Activated T-cell treated with anti-CD3 and anti-CD28 coated beads, Interleukin-2, amount 50 U/mL, for 24 hours (primary cell): ENCODE results near the gene PEX5L.

Source experiments
- DNase-seq: peaks from one replicate; pipeline ENCODE4 v3.0.0-alpha.2; 2020
- H3K27ac Mint-ChIP-seq: 2 replicates; pipeline ENCODE4 v1.8.0; 2020; ENCODE audit warnings: mild to moderate bottlenecking, mixed read lengths
- H3K27me3 Mint-ChIP-seq: 2 replicates; pipeline ENCODE4 v1.8.0; 2020; ENCODE audit warnings: mixed read lengths
- H3K36me3 Mint-ChIP-seq: 2 replicates; pipeline ENCODE4 v1.8.0; 2020; ENCODE audit warnings: low read depth, mixed read lengths
- H3K4me1 Mint-ChIP-seq: 2 replicates; pipeline ENCODE4 v1.8.0; 2020; ENCODE audit warnings: low read depth, mixed read lengths
- H3K4me3 Mint-ChIP-seq: 2 replicates; pipeline ENCODE4 v1.8.0; 2020; ENCODE audit warnings: mild to moderate bottlenecking, moderate library complexity, mixed read lengths
- H3K9me3 Mint-ChIP-seq: 2 replicates; pipeline ENCODE4 v1.8.0; 2020; ENCODE audit warnings: mixed read lengths

Gene PEX5L

DNA sequence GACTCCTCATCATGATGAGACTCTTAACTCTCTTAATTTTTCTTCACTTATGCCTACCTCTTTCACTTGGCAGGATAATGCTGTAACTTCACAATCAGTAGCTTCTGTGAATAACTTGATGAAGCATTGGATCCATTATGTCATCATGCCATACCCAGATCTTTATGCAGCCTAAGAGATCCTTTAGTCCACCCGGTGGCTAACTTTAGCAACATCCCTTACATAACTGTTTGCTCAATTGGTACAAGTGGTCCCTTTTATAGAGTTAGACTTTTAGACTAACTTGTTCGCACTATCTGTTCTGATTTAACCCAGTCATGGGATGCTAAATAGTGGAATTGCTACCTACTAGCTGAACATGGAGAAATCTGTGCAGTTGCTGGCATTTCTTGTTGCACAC lies 199.4 kb downstream of the PEX5L start:
- no peaks in the 10 kb centered on the region for H3K36me3 Mint-ChIP-seq
- DNase-seq: no peak
- H3K4me3 Mint-ChIP-seq: no peak overlapping the region
- no peaks in the 10 kb centered on the region for H3K4me1 Mint-ChIP-seq
- H3K9me3 Mint-ChIP-seq: no peaks in the 10 kb centered on the region
- H3K27me3 Mint-ChIP-seq: no peaks in the 10 kb centered on the region
- no peak overlapping the region for H3K27ac Mint-ChIP-seq

DNA sequence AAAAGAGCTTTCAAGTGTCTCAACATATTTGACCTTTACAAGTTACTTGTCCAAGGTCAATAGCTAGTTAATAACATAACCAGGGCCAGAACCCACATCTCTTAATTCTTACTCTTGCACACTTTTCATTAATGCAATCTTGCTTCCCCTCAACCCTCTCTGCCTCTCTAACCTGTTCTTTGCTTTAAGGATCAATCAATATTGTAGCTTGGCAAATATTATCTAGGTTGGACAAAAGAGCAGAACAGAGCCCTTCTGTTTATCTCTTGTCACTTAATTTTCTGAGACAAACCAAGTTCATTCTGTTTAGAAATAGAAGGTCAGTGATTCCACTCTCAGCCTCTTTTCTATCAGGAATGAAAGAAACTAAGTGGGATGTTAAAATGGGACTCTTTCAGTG lies 203.4 kb downstream of the PEX5L start:
- no peak overlapping the region for H3K4me3 Mint-ChIP-seq
- no peaks in the 10 kb centered on the region for H3K36me3 Mint-ChIP-seq
- peaks cover 5% of the 10 kb centered on the region for H3K27me3 Mint-ChIP-seq
- H3K27ac Mint-ChIP-seq: no peak overlapping the region
- no peaks in the 10 kb centered on the region for H3K4me1 Mint-ChIP-seq
- H3K9me3 Mint-ChIP-seq: no peaks in the 10 kb centered on the region
- no peak for DNase-seq

DNA sequence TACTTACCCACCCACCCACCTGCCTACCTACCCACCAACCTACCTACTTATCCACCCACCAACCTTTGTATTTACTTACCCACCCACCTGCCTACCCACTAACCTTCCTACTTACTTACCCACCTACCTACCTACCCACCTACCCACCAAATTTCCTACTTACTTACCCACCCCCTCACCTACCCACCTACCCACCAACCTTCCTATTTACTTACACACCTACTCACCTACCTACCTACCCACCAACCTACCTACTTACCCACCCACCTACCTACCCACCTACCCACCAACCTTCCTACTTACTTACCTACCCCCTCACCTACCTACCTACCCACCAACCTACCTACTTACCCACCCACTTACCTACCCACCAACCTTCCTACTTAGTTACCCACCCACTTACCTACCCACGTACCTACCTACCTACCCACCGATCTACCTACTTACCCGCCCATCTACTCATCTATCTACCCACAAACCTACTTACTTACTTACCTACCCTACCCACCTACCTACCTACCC lies 204.3 kb downstream of the PEX5L start:
- DNase-seq: no peak
- H3K4me3 Mint-ChIP-seq: no peak overlapping the region
- H3K36me3 Mint-ChIP-seq: no peaks in the 10 kb centered on the region
- H3K27ac Mint-ChIP-seq: no peak overlapping the region
- H3K4me1 Mint-ChIP-seq: no peaks in the 10 kb centered on the region
- no peaks in the 10 kb centered on the region for H3K9me3 Mint-ChIP-seq
- peaks cover 5% of the 10 kb centered on the region for H3K27me3 Mint-ChIP-seq

DNA sequence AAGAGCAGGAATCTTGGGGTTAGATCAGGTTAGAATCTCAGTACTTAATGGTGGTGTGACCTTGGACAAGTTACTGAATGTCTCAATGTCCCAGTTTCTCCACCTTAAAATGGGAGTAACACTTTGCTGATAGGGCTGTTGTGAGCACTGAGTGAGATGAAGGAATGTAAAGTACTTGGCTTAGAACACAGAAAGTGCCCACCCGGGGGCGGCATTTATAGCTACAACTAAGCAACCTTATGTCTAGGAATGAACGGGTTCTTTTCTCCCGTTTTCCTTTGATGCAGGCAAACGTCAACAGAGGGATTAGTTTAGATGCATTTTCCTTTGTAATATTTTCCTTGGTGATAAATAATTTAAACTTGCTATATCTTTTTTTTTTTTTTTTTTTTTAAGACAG lies 207.3 kb downstream of the PEX5L start:
- H3K4me3 Mint-ChIP-seq: no peak overlapping the region
- H3K27me3 Mint-ChIP-seq: peaks cover 8% of the 10 kb centered on the region
- no peaks in the 10 kb centered on the region for H3K9me3 Mint-ChIP-seq
- H3K36me3 Mint-ChIP-seq: no peaks in the 10 kb centered on the region
- no peaks in the 10 kb centered on the region for H3K4me1 Mint-ChIP-seq
- DNase-seq: no peak
- H3K27ac Mint-ChIP-seq: no peak overlapping the region

DNA sequence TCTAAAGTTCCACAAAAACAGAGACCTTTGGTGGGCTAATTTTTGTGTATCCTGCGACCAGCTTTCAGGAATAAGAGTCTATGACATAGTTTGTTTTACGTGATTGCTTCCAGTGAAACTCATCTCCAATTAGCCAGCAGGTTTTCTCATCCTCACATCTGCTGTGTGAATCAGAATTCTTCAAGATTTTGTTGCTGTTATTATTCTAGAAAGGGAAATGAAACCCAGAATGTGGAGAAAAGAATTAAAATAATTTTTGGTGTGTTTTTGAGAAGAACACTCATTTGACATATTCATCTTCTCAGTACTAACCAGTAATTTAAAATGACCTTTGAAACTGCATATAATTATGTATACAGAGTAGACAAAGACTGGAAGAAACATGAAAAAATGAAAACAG lies 208.0 kb downstream of the PEX5L start:
- Mint-ChIP-seq H3K36me3 (no peaks in the 10 kb centered on the region), H3K4me1 (no peaks in the 10 kb centered on the region), H3K9me3 (no peaks in the 10 kb centered on the region), H3K27me3 (peaks cover 8% of the 10 kb centered on the region), H3K27ac (no peak overlapping the region), H3K4me3 (no peak overlapping the region)
- no peak for DNase-seq

GRCh38 chr3:179826247-179826637 lies 210.5 kb downstream of the PEX5L start:
- peaks cover 8% of the 10 kb centered on the region for H3K27me3 Mint-ChIP-seq
- no peak for DNase-seq
- H3K36me3 Mint-ChIP-seq: no peaks in the 10 kb centered on the region
- no peak overlapping the region for H3K27ac Mint-ChIP-seq
- H3K4me3 Mint-ChIP-seq: no peak overlapping the region
- no peaks in the 10 kb centered on the region for H3K4me1 Mint-ChIP-seq
- no peaks in the 10 kb centered on the region for H3K9me3 Mint-ChIP-seq

DNA sequence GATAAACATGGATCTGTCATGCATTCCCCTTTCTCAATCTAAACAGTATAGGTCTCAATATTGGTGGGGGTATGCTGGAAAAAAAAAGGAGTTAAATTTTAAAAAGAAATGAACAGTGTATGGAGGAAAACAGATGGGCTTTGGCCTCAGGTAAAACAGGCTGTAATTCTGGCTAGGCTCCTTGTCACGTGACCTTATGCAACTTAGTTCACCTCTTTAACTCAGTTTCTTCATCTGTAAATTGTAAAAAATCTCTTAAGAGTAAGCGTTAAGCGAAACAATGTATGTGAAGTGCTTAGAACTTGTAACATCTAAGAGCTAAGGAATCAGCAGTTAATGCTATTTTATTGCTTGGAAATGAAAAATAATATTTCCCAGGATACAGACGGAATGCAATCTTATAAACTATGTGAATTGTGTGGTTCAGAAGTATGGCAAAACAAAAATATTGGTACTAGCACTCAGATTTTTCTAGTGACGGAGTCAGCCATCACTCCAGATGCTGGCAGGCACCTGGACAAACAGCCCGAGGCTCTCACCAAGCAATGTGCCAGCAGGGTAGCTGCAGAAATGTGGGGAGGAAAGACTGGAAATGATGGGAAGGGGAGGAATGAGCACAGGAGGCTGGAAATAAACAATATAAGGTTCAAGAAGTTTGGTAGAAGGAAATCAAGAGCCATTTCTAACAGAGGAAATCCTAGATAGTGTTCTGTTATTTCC lies 211.1 kb downstream of the PEX5L start:
- H3K4me3 Mint-ChIP-seq: no peak overlapping the region
- H3K4me1 Mint-ChIP-seq: no peaks in the 10 kb centered on the region
- H3K9me3 Mint-ChIP-seq: no peaks in the 10 kb centered on the region
- no peaks in the 10 kb centered on the region for H3K36me3 Mint-ChIP-seq
- peaks cover 8% of the 10 kb centered on the region for H3K27me3 Mint-ChIP-seq
- no peak overlapping the region for H3K27ac Mint-ChIP-seq
- DNase-seq: no peak

DNA sequence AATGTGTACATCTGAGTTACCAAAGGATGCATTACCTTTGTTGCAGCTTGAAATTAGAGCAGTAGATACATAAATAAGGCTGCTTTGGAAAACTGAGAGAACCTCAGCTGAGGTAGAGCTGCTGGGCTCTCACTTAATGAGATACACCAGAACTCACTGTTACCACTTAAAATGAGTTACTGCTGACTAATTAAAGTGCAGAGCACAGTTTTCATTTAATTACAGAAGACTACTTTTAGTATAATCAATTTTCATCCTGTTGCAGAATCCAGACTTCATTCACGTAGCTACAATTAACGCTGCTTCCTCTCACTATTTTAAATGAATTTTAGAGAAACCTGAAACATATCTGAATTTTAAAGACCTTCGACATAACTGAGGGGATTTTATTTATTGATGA lies 214.4 kb downstream of the PEX5L start:
- H3K27ac Mint-ChIP-seq: no peak overlapping the region
- peaks cover 12% of the 10 kb centered on the region for H3K27me3 Mint-ChIP-seq
- H3K9me3 Mint-ChIP-seq: no peaks in the 10 kb centered on the region
- H3K4me3 Mint-ChIP-seq: no peak overlapping the region
- DNase-seq: no peak
- H3K36me3 Mint-ChIP-seq: no peaks in the 10 kb centered on the region
- no peaks in the 10 kb centered on the region for H3K4me1 Mint-ChIP-seq

DNA sequence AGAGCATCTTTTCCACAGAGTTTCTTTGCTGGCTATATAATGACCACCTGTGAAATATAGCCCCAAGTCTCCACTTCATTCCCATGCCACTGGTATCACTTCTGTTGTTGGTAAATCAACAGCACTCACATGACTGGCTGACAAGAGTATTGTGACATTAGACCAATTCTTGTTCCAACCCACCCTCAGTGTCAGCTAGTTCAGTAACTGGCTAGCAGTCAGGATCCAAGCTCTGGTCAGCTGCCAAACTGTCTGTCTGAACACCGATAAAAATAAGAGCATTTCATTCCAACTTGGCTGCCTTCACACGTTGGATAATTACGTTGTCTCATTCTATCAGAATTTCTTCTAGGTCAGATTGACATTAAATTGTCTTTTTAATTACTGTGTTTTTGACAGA lies 217.4 kb downstream of the PEX5L start:
- no peaks in the 10 kb centered on the region for H3K4me1 Mint-ChIP-seq

GRCh38 chr3:179812096-179812382 lies 224.7 kb downstream of the PEX5L start:
- H3K27ac Mint-ChIP-seq: no peak overlapping the region
- H3K4me3 Mint-ChIP-seq: no peak overlapping the region
- H3K9me3 Mint-ChIP-seq: no peaks in the 10 kb centered on the region

More for the DNA sequence above, 217.4 kb downstream of the PEX5L start:
- Mint-ChIP-seq H3K36me3 (no peaks in the 10 kb centered on the region), H3K4me3 (no peak overlapping the region), H3K9me3 (no peaks in the 10 kb centered on the region), H3K27me3 (peaks cover 9% of the 10 kb centered on the region), H3K27ac (no peak overlapping the region)
- no peak for DNase-seq

GRCh38 chr3:179811321-179812095 lies 225.2 kb downstream of the PEX5L start:
- Mint-ChIP-seq H3K36me3 (no peaks in the 10 kb centered on the region), H3K4me3 (no peak overlapping the region), H3K27me3 (no peaks in the 10 kb centered on the region), H3K4me1 (peaks cover 5% of the 10 kb centered on the region), H3K27ac (no peak overlapping the region), H3K9me3 (no peaks in the 10 kb centered on the region)
- no peak for DNase-seq

More at GRCh38 chr3:179812096-179812382, 224.7 kb downstream of the PEX5L start:
- DNase-seq: no peak
- Mint-ChIP-seq H3K4me1 (peaks cover 5% of the 10 kb centered on the region), H3K27me3 (no peaks in the 10 kb centered on the region), H3K36me3 (no peaks in the 10 kb centered on the region)

DNA sequence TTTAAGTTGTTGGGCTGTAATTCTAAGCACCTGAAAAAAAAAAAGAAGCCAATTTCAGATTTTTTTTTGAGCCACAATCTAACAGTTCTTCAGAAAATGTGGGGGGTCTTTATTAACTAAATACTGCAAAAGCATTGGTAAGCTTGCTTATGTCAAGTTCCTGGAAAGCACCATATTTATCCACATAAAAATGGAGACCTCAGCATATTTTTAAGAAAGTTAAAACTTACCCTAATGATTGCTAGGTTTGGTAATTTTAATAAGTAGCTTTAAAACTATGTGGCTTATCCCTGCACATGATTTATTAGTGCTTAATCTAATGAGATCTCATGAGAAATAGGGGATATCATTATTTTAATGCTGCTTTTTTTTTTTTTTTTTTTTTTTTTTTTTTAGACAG lies 227.1 kb downstream of the PEX5L start:
- H3K27ac Mint-ChIP-seq: no peak overlapping the region
- peaks cover 5% of the 10 kb centered on the region for H3K27me3 Mint-ChIP-seq

GRCh38 chr3:179807588-179807987 lies 229.1 kb downstream of the PEX5L start:
- Mint-ChIP-seq H3K4me3 (no peak overlapping the region), H3K27me3 (peaks cover 14% of the 10 kb centered on the region), H3K4me1 (peaks cover 7% of the 10 kb centered on the region), H3K9me3 (no peaks in the 10 kb centered on the region), H3K36me3 (no peaks in the 10 kb centered on the region), H3K27ac (no peak overlapping the region)
- DNase-seq: no peak

More for the DNA sequence above, 227.1 kb downstream of the PEX5L start:
- Mint-ChIP-seq H3K4me3 (no peak overlapping the region), H3K9me3 (no peaks in the 10 kb centered on the region), H3K36me3 (no peaks in the 10 kb centered on the region), H3K4me1 (peaks cover 5% of the 10 kb centered on the region)
- DNase-seq: no peak

- Mint-ChIP-seq H3K27me3 (peaks cover 14% of the 10 kb centered on the region), H3K27ac (no peak overlapping the region)
These were observed 230.6 kb downstream of the PEX5L start for GRCh38 chr3:179806177-179806576.

GRCh38 chr3:179801856-179802255 lies 234.9 kb downstream of the PEX5L start:
- Mint-ChIP-seq H3K9me3 (no peaks in the 10 kb centered on the region), H3K4me1 (peaks cover 3% of the 10 kb centered on the region), H3K27me3 (peaks cover 14% of the 10 kb centered on the region), H3K27ac (no peak overlapping the region), H3K4me3 (no peak overlapping the region), H3K36me3 (no peaks in the 10 kb centered on the region)
- no peak for DNase-seq

More at GRCh38 chr3:179806177-179806576, 230.6 kb downstream of the PEX5L start:
- Mint-ChIP-seq H3K4me3 (no peak overlapping the region), H3K36me3 (no peaks in the 10 kb centered on the region), H3K4me1 (peaks cover 3% of the 10 kb centered on the region), H3K9me3 (no peaks in the 10 kb centered on the region)
- DNase-seq: no peak
